ENCODE measurements around the gene SNRK. TPM values are rescaled to one million over a fixed set of nuclear protein-coding genes. Genes with fewer than 3 reads are reported as not detected.

SNRK gene
- total and polyA plus RNA-seq, 9 of the 15 experiments (the other 6 are each of a cell fraction or from before 2014, with no cell fraction given) = 1.7 to 12.3 (median 7.3) TPM

DNA sequence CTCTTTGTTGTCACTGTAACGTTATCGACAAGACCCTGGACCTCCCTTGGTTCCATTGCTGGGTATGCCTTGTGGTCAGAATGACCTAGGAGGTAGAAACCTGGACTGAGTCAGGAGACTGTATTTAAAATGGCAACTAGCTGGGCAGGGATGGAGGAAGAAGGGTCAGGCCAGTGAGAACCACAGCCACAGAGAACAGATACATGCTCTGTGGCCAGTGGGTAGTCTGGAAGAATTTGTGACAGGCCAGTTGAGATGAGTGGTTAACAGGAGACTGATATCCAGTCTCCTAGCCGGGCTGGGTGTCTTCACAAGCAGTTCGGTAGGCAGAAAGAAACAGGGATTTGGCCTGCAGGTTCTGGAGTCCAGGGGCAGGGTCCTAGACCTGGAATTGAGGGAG, 58.9 kb downstream of the SNRK start (continued):
- TF ChIP-seq, protein P1, sequence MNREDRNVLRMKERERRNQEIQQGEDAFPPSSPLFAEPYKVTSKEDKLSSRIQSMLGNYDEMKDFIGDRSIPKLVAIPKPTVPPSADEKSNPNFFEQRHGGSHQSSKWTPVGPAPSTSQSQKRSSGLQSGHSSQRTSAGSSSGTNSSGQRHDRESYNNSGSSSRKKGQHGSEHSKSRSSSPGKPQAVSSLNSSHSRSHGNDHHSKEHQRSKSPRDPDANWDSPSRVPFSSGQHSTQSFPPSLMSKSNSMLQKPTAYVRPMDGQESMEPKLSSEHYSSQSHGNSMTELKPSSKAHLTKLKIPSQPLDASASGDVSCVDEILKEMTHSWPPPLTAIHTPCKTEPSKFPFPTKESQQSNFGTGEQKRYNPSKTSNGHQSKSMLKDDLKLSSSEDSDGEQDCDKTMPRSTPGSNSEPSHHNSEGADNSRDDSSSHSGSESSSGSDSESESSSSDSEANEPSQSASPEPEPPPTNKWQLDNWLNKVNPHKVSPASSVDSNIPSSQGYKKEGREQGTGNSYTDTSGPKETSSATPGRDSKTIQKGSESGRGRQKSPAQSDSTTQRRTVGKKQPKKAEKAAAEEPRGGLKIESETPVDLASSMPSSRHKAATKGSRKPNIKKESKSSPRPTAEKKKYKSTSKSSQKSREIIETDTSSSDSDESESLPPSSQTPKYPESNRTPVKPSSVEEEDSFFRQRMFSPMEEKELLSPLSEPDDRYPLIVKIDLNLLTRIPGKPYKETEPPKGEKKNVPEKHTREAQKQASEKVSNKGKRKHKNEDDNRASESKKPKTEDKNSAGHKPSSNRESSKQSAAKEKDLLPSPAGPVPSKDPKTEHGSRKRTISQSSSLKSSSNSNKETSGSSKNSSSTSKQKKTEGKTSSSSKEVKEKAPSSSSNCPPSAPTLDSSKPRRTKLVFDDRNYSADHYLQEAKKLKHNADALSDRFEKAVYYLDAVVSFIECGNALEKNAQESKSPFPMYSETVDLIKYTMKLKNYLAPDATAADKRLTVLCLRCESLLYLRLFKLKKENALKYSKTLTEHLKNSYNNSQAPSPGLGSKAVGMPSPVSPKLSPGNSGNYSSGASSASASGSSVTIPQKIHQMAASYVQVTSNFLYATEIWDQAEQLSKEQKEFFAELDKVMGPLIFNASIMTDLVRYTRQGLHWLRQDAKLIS (CRISPR knock-in tag; IDR thresholded peaks at IDR 0.05) = no peak
- TF ChIP-seq NCOA2 (IDR thresholded peaks at IDR 0.05; ENCODE audit: partially characterized antibody in 2 of 2) (no peak), DACH1 (IDR thresholded peaks at IDR 0.05; ENCODE audit: partially characterized antibody) (no peak), LCOR (CRISPR knock-in tag; IDR thresholded peaks at IDR 0.05) (no peak)

DNA sequence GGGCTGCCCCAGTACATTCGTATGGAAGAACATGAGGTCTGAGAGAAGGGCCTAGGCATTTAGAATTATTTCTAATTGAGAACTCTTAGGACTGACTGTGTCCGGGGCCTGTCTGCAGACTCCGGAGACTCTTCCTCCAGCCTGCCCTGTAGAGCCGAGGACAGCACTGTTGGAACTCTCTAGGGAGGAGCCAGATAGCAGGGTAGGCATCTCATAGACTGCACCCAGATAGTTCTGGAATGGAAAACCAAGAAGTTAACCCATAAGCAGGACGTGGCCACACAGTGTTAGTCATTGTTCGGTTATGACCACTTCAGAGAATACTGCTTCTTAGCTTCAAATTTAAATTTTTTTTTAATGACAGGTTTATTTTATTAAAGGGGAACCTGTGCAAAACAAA, 59.5 kb downstream of the SNRK start:
- Histone ChIP-seq H3K27ac (ENCODE audit: extremely low read depth, low read depth, low read length) (no peak overlapping the region), H3K4me1 (replicated peaks in 1 of 2; ENCODE audit: control insufficient read depth in 2 of 2, insufficient read depth in 2 of 2, low read length in 2 of 2) (no peaks in the 10 kb centered on the region; a peak in 1 of 5 replicates), H3K4me3 (no peak overlapping the region), H3K9ac (ENCODE audit: insufficient read depth in 1 of 2, low read depth in 2 of 2, low read length in 2 of 2) (no peak overlapping the region), H4K20me1 (replicated peaks; ENCODE audit: control insufficient read depth, insufficient read depth, low read length) (no peaks in the 10 kb centered on the region), H3K79me2 (ENCODE audit: control insufficient read depth, insufficient read depth, low read length) (no peaks in the 10 kb centered on the region), H3K9me1 (ENCODE audit: control insufficient read depth, insufficient read depth, low read length) (no peaks in the 10 kb centered on the region), H2AFZ (ENCODE audit: low read depth, low read length) (no peak overlapping the region), H3K9me3 (replicated peaks; ENCODE audit: control insufficient read depth, insufficient read depth, low read depth, low read length) (no peaks in the 10 kb centered on the region), H3K4me2 (ENCODE audit: insufficient read depth, low read length) (no peak overlapping the region), H3K36me3 (ENCODE audit: control insufficient read depth, insufficient read depth, low read length) (peaks cover 35% of the 10 kb centered on the region), H3K27me3 (ENCODE audit: control insufficient read depth in 2 of 2, insufficient read depth in 2 of 2, low read length in 2 of 2) (no peaks in the 10 kb centered on the region)
- no TSS peak for BruUV-seq (replicated peaks)
- 83% methylated on average over 6 of the region's 6 CpGs for WGBS (ENCODE audit: insufficient coverage, low coverage, missing lambda C conversion rate)
- no peak for DNase-seq (ENCODE audit: extremely low read depth in 1 of 4, low spot score in 3 of 4)
- POLR2A ChIA-PET = interaction anchor here (0.6 to 1.1 kb wide), 3 partner anchors 12 to 210 kb away, joined by 3 to 4 read pairs (median 3); no protein-coding TSS in a partner anchor
- FAIRE-seq = no peak
- in situ Hi-C loops (cut with MboI) (no loop called here), intact Hi-C loops (cut with micrococcal nuclease) (no loop called here)
- no peak for ATAC-seq
- CTCF ChIA-PET (ENCODE audit: low intra/inter-chr PET ratio) = no interaction called here
- TF ChIP-seq, protein P2, sequence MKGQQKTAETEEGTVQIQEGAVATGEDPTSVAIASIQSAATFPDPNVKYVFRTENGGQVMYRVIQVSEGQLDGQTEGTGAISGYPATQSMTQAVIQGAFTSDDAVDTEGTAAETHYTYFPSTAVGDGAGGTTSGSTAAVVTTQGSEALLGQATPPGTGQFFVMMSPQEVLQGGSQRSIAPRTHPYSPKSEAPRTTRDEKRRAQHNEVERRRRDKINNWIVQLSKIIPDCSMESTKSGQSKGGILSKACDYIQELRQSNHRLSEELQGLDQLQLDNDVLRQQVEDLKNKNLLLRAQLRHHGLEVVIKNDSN (CRISPR knock-in tag; IDR thresholded peaks at IDR 0.05) = no peak
- TF ChIP-seq HDAC2 (IDR thresholded peaks at IDR 0.05) (no peak), HMG20B (CRISPR knock-in tag; IDR thresholded peaks at IDR 0.05) (no peak)
- TF ChIP-seq, protein P3, sequence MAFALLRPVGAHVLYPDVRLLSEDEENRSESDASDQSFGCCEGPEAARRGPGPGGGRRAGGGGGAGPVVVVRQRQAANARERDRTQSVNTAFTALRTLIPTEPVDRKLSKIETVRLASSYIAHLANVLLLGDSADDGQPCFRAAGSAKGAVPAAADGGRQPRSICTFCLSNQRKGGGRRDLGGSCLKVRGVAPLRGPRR (CRISPR knock-in tag; IDR thresholded peaks at IDR 0.05) = no peak

Data from K562 (cell line).